ENCODE measurements around the gene GRIN3B.

DNA sequence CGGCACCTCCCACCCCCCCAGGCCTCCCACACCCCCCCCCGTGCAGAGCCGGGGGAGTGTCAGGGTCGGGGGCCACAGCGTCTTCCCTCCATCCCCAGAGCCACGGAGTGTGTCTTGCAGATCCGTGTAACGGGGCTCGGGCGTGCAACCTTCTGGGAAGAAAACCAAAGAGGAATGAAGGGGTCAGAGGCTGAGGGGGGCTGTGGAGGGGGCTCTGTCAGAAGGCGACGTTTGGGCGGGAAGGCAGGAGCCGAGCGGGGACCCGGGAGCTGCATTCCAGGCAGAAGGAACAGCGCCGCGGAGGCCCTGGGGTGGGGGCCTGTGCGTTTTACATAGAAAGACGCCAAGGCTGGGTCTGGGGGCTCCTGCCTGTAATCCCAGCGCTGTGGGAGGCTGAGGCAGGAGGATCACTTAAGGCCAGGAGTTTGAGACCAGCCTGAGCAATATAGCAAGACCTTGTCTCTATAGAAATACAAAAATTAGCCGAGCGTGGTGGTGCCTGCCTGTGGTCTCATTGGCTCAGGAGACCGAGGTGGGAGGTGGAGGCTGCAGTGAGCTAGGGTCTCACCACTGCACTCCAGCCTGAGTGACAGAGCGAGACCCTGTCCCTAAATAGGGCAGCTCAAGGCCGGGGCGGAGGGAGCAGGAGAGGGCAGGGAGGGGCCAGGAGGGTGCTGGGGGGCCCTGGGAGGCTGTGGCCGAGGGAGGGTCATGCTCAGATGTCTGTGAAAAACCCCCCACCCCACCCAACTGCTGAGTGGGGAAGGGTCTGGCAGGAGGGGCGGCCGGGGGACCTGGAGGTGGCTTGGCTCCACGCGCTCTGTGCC lies 46.6 kb upstream of the GRIN3B start:
- TF ChIP-seq, protein P1, sequence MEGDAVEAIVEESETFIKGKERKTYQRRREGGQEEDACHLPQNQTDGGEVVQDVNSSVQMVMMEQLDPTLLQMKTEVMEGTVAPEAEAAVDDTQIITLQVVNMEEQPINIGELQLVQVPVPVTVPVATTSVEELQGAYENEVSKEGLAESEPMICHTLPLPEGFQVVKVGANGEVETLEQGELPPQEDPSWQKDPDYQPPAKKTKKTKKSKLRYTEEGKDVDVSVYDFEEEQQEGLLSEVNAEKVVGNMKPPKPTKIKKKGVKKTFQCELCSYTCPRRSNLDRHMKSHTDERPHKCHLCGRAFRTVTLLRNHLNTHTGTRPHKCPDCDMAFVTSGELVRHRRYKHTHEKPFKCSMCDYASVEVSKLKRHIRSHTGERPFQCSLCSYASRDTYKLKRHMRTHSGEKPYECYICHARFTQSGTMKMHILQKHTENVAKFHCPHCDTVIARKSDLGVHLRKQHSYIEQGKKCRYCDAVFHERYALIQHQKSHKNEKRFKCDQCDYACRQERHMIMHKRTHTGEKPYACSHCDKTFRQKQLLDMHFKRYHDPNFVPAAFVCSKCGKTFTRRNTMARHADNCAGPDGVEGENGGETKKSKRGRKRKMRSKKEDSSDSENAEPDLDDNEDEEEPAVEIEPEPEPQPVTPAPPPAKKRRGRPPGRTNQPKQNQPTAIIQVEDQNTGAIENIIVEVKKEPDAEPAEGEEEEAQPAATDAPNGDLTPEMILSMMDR (IDR thresholded peaks at IDR 0.05 in 4 of 5, conservative IDR thresholded peaks at IDR 0.05 in 1 of 5): no peak
- TF ChIP-seq POLR2A (IDR thresholded peaks at IDR 0.05): no peak
